Superior temporal gyrus (tissue), 1 donor: ENCODE measurements around the gene MVK.
"Not testable (repeated sequence)": the region's sequence is repeated elsewhere in the genome, so short reads cannot be mapped to it uniquely, and the experiment has no call there.

ENCODE experiments used
- DNase-seq: peaks from one replicate; pipeline ENCODE4 v3.0.0-alpha.2; 2016; ENCODE audit errors: extremely low spot score

MVK gene

GRCh38 chr12:109590566-109590965, 17.0 kb downstream of the MVK start:
- DNase-seq = no peak

- DNase-seq = no peak
These were observed 17.4 kb downstream of the MVK start for GRCh38 chr12:109591041-109591440.

GRCh38 chr12:109592195-109592904, 18.8 kb downstream of the MVK start:
- no peak for DNase-seq

GRCh38 chr12:109592905-109593272, 19.3 kb downstream of the MVK start:
- no peak for DNase-seq

DNA sequence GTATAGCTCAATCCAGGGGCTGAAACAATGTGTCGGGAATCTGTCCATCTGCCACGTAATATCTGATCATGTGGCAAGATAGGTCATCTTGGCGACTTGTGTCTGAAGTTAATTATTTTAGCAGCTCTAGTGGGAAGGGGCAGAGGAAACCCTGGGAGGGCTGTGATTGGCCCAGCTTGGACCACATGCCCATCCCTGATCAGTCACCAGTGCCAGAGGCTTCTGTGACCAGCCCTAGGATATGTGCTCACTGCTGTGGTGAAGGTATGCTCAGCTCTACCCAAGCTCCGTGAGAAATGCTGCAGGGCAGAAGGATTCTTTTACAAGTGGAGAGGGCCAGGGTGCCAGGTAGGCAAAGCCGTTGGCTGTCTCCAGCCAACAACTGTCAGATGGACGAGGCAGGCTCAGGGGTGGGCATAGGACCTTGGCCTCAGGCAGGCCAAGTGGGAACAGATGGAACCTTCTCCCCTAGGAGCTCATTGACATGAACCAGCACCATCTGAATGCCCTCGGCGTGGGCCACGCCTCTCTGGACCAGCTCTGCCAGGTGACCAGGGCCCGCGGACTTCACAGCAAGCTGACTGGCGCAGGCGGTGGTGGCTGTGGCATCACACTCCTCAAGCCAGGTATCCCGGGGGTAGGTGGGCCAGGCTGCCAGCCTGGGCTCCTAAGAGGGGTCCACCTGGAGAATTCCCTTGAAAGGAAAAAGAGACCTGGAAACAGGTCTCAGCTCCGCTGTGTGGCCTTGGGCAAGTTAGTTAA, 21.1 kb downstream of the MVK start:
- DNase-seq = no peak

DNA sequence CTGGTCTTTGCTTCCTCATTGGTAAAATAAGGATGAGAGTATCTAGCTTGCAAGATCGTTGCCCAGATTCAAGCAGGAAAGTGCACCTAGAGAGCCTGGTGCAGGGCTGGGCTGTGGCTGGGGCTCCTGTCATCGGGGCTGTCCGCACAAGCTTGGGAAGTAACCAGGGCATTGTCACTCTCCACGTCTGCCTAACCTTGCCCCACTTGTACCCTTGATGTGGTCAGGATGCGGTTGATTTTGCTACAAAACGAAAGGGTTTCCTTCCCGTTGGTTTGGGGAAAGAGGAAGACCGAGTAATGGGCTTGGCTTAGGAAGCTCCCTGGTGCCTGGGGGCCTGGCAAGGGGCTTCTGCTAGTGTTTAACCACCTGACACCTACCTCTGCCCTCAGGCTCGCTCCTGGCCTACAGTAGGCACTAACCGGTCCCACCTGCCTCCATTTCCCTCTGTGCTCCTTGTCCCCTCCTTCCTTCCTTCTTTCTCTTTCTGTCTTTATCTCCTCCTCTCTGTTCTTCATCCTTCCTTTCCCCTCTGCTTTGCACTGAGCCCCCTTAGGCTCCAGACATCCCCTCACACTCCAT, 21.8 kb downstream of the MVK start:
- no peak for DNase-seq

DNA sequence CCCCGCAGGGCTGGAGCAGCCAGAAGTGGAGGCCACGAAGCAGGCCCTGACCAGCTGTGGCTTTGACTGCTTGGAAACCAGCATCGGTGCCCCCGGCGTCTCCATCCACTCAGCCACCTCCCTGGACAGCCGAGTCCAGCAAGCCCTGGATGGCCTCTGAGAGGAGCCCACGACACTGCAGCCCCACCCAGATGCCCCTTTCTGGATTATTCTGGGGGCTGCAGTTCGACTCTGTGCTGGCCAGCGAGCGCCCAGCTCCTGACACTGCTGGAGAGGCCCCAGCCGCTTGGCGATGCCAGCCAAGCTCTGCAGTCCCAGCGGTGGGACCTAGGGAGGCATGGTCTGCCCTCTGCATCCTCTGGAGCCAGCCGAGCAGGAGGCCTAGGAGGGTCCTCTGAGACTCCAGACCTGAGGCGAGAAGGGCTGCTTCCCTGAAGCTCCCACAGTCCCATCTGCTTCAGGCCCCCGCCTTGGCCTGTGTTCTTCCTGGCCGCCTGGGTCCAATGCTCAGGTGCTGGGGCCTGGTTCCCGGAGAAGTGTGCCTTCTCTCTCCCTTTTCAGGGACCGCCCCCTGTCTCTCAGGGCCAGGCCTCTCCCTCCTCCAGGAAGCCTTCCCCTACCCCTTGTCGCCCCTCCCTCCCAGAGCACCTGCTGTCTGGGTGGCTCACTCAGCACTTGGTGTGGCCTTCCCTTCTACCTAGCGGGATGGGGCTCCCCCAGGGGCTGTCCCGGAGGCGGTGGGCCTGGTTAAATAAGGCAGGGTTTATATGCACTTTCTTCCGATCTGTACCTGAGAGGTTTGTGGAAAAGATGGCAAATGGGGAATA, 23.0 kb downstream of the MVK start:
- DNase-seq = no peak

GRCh38 chr12:109597414-109597794, 23.8 kb downstream of the MVK start:
- no peak for DNase-seq

DNA sequence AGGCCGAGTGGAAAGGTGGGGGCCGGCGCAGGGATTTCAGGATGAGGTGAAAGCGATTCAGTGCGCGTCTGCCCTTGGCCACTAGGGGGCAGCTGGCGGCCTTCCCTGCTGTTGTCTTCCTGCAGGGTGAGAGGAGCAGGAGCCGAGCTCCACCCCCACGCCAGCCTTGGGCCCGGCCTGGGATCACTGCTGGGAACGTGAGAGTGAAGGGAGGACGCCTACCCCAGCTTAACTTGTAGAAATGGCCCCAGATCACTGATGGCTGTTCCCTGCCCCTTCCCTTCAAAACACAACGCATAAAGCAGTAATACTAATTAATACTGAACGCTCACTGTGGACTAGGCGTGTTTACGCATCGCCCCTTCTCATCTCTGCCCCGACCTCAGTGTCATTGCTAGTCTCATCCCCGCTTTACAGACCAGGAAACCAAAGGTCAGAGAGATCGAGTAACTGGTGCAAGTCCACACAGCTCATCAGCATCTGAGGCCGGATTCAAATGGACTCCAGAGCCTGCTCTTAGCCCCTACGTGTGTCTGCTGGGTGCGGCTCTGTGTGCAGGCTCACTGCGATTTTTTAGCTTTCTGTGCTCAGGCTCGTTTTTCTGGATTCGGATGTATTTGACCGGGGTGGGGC, 24.3 kb downstream of the MVK start:
- peak; percentile 95 for DNase-seq

GRCh38 chr12:109598428-109598854, 24.8 kb downstream of the MVK start:
- no peak for DNase-seq

GRCh38 chr12:109599087-109599486, 25.5 kb downstream of the MVK start:
- no peak for DNase-seq

- no peak for DNase-seq
These were observed 26.9 kb downstream of the MVK start for GRCh38 chr12:109600481-109600880.

GRCh38 chr12:109600995-109601394, 27.4 kb downstream of the MVK start:
- DNase-seq = no peak

DNA sequence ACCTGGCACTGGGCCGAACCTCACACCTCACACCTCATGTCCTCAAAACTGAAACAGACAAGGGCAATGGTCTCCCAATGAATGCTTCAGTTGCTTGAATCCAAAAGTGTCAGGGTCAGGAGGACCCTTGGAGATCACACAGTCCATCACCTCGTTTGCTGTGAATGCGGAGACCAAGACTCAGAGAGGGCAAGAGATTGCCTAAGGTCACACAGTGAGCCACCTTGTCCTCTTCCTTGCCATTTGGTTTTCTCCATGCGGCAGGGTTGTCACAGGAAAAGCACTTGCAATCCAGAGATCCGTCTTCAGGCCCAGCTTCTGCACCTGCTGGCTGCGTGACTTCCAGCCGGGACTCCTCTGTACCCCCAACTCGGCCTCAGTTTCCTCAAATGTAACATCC, 28.0 kb downstream of the MVK start:
- no peak for DNase-seq

DNA sequence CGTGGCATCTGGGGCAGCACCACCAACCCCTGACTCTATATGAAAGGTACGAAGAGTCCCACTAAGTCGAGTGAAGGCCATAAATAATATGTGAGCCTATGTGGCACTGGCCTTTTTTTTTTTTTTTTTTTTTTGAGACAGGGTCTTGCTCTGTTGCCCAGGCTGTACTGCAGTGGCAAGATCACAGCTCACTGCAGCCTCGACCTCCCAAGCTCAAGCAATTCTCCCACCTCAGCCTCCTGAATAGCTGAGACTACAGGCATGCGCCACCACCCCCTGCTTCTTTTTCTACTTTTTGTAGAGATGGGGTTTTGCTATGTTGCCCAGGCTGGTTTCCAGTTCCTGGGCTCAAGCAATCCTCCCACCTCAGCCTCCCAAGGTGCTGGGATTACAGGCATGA, 28.5 kb downstream of the MVK start:
- not testable (repeated sequence) for DNase-seq

DNA sequence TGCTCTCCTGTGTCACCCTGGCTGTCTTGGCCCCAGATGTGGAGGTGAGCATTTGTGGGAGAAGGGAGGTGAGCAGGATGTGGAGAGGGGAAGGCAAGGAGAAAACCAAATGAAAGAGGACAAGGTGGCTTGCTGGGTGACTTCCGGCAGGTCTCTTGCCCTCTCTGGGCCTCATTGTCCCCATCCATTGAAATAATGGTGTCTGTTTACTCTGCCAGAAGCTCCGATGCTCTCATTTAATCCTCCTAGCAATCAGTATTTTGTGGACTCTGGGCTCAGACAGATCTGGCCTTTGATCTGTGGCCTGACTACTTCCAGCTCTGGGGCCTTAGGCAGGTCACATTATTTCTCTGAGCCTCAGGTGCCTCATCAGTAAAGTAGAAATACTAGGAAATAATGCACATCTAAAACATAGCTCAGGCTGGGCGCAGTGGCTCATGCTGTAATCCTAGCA, 30.6 kb downstream of the MVK start:
- DNase-seq = no peak

GRCh38 chr12:109605016-109605415, 31.4 kb downstream of the MVK start:
- no peak for DNase-seq

DNA sequence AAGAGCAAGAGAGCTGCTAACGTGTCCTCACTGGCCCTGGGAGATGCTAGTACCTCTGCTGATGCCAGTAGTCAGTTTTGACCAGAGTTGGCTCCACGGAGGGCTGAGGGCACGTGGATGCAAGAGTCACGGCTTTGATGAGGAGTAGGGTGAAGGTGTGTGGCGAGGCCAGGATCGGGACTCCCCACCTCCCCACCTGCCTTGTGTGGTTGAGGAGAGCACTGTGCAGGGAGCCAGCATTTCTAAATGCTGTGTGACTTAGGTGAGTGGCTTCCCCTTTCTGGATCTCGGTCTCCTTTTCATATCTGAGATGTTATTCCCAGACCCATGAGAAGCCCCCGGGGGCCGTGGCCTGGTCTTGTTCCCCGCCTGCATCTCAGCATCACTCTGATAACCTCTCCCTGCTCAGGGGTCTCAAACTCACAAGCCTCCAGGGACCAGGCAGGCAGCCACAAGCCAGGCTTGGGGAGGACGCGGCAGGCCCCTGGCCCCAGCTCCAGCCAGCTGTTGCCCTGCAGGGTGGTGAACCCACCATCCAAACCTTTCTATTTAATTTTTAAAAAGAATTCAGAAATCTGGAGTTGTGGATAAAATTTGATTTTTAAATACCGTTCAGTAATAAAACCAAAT, 32.1 kb downstream of the MVK start:
- no peak for DNase-seq

GRCh38 chr12:109606320-109607028, 32.9 kb downstream of the MVK start:
- peak; percentile 77 for DNase-seq

GRCh38 chr12:109607618-109608017, 34.0 kb downstream of the MVK start:
- no peak for DNase-seq
